ENCODE measurements around the gene ERCC6L2.

DNA sequence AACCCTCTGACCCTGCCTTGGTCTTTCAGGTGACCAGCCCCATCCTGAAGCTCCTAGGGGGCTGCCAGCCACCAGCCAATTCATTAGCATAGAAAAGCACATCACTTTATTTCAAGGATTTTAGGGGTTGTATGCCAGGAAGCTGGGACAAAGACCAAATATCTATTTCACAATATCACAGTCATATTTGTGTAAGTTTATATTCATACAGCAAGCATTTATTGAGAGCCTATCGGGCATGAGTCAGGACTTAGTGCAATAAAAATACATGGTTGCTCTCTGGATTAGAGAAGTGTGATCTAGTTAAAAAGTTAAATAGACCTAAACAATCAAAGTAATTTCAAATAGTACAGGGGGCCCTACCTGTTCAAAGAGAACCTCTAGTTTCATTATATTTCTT is 113.8 kb downstream of the ERCC6L2 start:
- TF ChIP-seq TAF1 (IDR thresholded peaks at IDR 0.05; ENCODE audit: borderline replicate concordance, low read depth, low read length) (no peak), POLR2A (IDR thresholded peaks at IDR 0.05; ENCODE audit: low read depth, low read length) (no peak)
